HCT116 (cell line): ENCODE data around the gene CPLANE2.

Experiments used
- JUND ChIP-seq: IDR thresholded peaks from 2 replicates; pipeline ENCODE4 v1.6.1; 2012
- POLR2A ChIP-seq: IDR thresholded peaks from 2 replicates; pipeline ENCODE4 v1.7.0; 2011; ENCODE audit warnings: borderline replicate concordance; ENCODE audit not compliant: insufficient read depth, insufficient read length; ENCODE audit errors: extremely low read depth
- POLR2AphosphoS5 ChIP-seq: IDR thresholded peaks from 2 replicates; pipeline ENCODE4 v1.6.1; 2011; ENCODE audit warnings: mild to moderate bottlenecking, low read depth, low read length, moderate library complexity
- SIN3A ChIP-seq: IDR thresholded peaks from 2 replicates; pipeline ENCODE4 v1.6.1; 2012; ENCODE audit warnings: low read depth
- SP1 ChIP-seq: IDR thresholded peaks from 2 replicates; pipeline ENCODE4 v1.6.1; 2012; ENCODE audit warnings: low read depth
- TF ChIP-seq, protein P1 (sequence below): IDR thresholded peaks from 2 replicates; pipeline ENCODE4 v1.6.1; 2012
- TF ChIP-seq, protein P2 (sequence below), 3 experiments: fragments of 200-600 bp in 1 of 3; sonication (generic) in 1 of 3; IDR thresholded peaks in 2 of 3; conservative IDR thresholded peaks in 1 of 3; 2 replicates each; pipeline ENCODE4 v1.5.1; 2012 to 2017; ENCODE audit warnings: low read depth in 2 of 3, low read length in 2 of 3, antibody characterized with exemption in 1 of 3, borderline replicate concordance in 1 of 3, control low read depth in 1 of 3, mild to moderate bottlenecking in 1 of 3, mixed read lengths in 1 of 3, mixed run types in 1 of 3, moderate library complexity in 1 of 3; ENCODE audit not compliant: insufficient read depth in 1 of 3

- TF ChIP-seq POLR2AphosphoS5, result no peak
- no peak for TF ChIP-seq POLR2A
- TF ChIP-seq, protein P1, sequence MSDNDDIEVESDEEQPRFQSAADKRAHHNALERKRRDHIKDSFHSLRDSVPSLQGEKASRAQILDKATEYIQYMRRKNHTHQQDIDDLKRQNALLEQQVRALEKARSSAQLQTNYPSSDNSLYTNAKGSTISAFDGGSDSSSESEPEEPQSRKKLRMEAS, result no peak
- no peak for TF ChIP-seq JUND
- TF ChIP-seq SP1, result no peak
- TF ChIP-seq, protein P2, sequence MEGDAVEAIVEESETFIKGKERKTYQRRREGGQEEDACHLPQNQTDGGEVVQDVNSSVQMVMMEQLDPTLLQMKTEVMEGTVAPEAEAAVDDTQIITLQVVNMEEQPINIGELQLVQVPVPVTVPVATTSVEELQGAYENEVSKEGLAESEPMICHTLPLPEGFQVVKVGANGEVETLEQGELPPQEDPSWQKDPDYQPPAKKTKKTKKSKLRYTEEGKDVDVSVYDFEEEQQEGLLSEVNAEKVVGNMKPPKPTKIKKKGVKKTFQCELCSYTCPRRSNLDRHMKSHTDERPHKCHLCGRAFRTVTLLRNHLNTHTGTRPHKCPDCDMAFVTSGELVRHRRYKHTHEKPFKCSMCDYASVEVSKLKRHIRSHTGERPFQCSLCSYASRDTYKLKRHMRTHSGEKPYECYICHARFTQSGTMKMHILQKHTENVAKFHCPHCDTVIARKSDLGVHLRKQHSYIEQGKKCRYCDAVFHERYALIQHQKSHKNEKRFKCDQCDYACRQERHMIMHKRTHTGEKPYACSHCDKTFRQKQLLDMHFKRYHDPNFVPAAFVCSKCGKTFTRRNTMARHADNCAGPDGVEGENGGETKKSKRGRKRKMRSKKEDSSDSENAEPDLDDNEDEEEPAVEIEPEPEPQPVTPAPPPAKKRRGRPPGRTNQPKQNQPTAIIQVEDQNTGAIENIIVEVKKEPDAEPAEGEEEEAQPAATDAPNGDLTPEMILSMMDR (IDR thresholded peaks at IDR 0.05 in 2 of 3, conservative IDR thresholded peaks at IDR 0.05 in 1 of 3; ENCODE audit: borderline replicate concordance in 1 of 3, insufficient read depth in 1 of 3, low read depth in 2 of 3, low read length in 2 of 3), result no peak
- no peak for TF ChIP-seq SIN3A
Observed at GRCh38 chr1:16279186-16279585, 42.2 kb upstream of the CPLANE2 start.
